Measurements from ENCODE around the gene CPTP.

DNA sequence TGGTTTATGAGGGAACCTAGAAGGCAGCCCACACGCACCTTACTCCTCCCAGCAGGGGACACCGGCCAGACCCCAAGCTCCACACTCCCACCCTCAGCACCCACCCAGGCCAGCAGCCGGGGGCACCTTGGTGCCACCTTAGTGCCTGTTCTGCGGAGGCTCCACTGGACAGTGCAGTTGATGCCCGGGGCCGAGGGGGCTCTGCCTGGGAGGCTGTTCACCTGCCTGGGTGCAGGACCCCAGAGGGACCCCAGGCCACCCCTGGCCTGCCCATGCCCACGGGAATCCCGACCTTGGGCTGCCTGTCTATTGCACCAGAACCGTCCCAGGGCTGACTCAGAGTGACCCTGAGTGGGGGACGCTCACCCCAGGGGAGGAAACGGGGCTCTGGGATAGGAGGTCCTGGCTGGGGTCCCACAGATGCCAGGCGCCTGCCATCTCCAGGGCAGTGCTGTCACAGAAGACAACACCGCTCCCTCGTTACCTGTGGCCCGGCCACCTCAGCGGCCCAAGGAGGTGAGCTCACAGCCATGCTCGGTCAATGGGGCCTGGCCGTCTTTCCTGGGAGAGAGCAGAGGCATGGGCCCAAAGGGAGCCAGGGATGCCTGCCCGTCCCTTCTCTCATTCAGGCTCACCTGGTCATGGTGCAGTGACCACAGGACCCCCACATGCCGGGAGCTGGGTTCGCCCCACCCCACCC lies 43.7 kb upstream of the CPTP start:
- TF ChIP-seq, protein P1, sequence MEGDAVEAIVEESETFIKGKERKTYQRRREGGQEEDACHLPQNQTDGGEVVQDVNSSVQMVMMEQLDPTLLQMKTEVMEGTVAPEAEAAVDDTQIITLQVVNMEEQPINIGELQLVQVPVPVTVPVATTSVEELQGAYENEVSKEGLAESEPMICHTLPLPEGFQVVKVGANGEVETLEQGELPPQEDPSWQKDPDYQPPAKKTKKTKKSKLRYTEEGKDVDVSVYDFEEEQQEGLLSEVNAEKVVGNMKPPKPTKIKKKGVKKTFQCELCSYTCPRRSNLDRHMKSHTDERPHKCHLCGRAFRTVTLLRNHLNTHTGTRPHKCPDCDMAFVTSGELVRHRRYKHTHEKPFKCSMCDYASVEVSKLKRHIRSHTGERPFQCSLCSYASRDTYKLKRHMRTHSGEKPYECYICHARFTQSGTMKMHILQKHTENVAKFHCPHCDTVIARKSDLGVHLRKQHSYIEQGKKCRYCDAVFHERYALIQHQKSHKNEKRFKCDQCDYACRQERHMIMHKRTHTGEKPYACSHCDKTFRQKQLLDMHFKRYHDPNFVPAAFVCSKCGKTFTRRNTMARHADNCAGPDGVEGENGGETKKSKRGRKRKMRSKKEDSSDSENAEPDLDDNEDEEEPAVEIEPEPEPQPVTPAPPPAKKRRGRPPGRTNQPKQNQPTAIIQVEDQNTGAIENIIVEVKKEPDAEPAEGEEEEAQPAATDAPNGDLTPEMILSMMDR (conservative IDR thresholded peaks at IDR 0.05; ENCODE audit: low read length) = no peak
- TF ChIP-seq EZH2phosphoT487 (IDR thresholded peaks at IDR 0.05; ENCODE audit: borderline replicate concordance) = no peak
